Measurements from ENCODE around the gene PCDHA13.
"Not testable (repeated sequence)": the region's sequence is repeated elsewhere in the genome, so short reads cannot be mapped to it uniquely, and the experiment has no call there.

The PCDHA13 gene

GRCh38 chr5:140870221-140871201 lies 11.4 kb upstream of the PCDHA13 start:
- no peak for DNase-seq (ENCODE audit: low spot score)

GRCh38 chr5:140875085-140876065 lies 6.5 kb upstream of the PCDHA13 start, which contains the start of gene PCDHA12:
Gene PCDHA12, plus strand, starts transcription at chr5:140875308. Its CDS starts 165 bp downstream, at chr5:140875473.
- no peak for DNase-seq (ENCODE audit: low spot score)

GRCh38 chr5:140876541-140877261 lies 5.2 kb upstream of the PCDHA13 start:
- not testable (repeated sequence) for DNase-seq (ENCODE audit: low spot score)

GRCh38 chr5:140877262-140877581 lies 4.7 kb upstream of the PCDHA13 start:
- no peak for DNase-seq (ENCODE audit: low spot score)

- peak; percentile 59 for DNase-seq (ENCODE audit: low spot score)
Measured at GRCh38 chr5:140882591-140882899, 621 bp downstream of the PCDHA13 start.

- no peak for DNase-seq (ENCODE audit: low spot score)
Measured at GRCh38 chr5:140883373-140883772, 1.4 kb downstream of the PCDHA13 start.

- no peak for DNase-seq (ENCODE audit: low spot score)
Measured at GRCh38 chr5:140883927-140884697, 2.2 kb downstream of the PCDHA13 start.

- DNase-seq (ENCODE audit: low spot score) = no peak
Measured at GRCh38 chr5:140916325-140916724, 34.4 kb downstream of the PCDHA13 start.

- no peak for DNase-seq (ENCODE audit: low spot score)
Measured at GRCh38 chr5:140923601-140924000, 41.7 kb downstream of the PCDHA13 start.

- no peak for DNase-seq (ENCODE audit: low spot score)
Measured at GRCh38 chr5:140925806-140926442, 44.0 kb downstream of the PCDHA13 start, which contains the start of gene PCDHAC1. Gene PCDHAC1, plus strand, starts transcription at chr5:140926299. Its CDS starts 594 bp downstream, at chr5:140926893.

GRCh38 chr5:140926443-140927227 lies 44.7 kb downstream of the PCDHA13 start:
- DNase-seq (ENCODE audit: low spot score) = no peak

- DNase-seq (ENCODE audit: low spot score) = no peak
Measured at GRCh38 chr5:140927228-140927573, 45.3 kb downstream of the PCDHA13 start.

All from RKO (cell line).